ENCODE results near the gene NDUFB1. TPM values are rescaled to one million over a fixed set of nuclear protein-coding genes. Genes with fewer than 3 reads are reported as not detected.

The NDUFB1 gene
- total RNA-seq, 4 donors from 2014 or later = 31.4 to 434 (median 161) TPM

GRCh38 chr14:92093320-92093719, 28.2 kb downstream of the NDUFB1 start:
- Histone ChIP-seq H3K9me3 (no peaks in the 10 kb centered on the region), H3K36me3 (peaks cover 0 to 32% (median 15%) of the 10 kb centered on the region in 4 donors), H3K27me3 (no peaks in the 10 kb centered on the region), H3K4me1 (no peaks in the 10 kb centered on the region), H3K27ac (no peak overlapping the region), H3K4me3 (no peak overlapping the region)
- 17 to 29% methylated on average over 1 of the region's 1 CpG for WGBS, 2 donors (ENCODE audit: low coverage in 1 of 2)
- TF ChIP-seq EP300 (IDR thresholded peaks at IDR 0.05; ENCODE audit: low read depth) (no peak), CTCF (IDR thresholded peaks at IDR 0.05) (no peak), POLR2A (IDR thresholded peaks at IDR 0.05) (no peak), POLR2AphosphoS5 (IDR thresholded peaks at IDR 0.05) (no peak)
- no peak for DNase-seq
- in situ Hi-C loops (cut with MboI; ENCODE audit: low pct_ligation_motif_present in 1 of 4, low pct_unique_long_range_greater_than_20kb in 1 of 4, low sequenced_read_pairs in 3 of 4) (no loop called here), intact Hi-C loops (cut with DNase I; ENCODE audit: low total_unique reads) (no loop called here)

GRCh38 chr14:92088494-92088893, 33.0 kb downstream of the NDUFB1 start:
- TF ChIP-seq CTCF (IDR thresholded peaks at IDR 0.05) = no peak
- no peak for TF ChIP-seq EP300 (IDR thresholded peaks at IDR 0.05; ENCODE audit: low read depth)
- TF ChIP-seq POLR2A (IDR thresholded peaks at IDR 0.05) = no peak
- no peak for TF ChIP-seq POLR2AphosphoS5 (IDR thresholded peaks at IDR 0.05)
- Histone ChIP-seq H3K9me3 (no peaks in the 10 kb centered on the region), H3K4me3 (no peak overlapping the region), H3K4me1 (no peaks in the 10 kb centered on the region), H3K27me3 (no peaks in the 10 kb centered on the region), H3K36me3 (peaks cover 0 to 50% (median 7%) of the 10 kb centered on the region in 4 donors), H3K27ac (no peak overlapping the region)
- 51 to 68% methylated on average over 4 to 5 of the region's 5 CpGs for WGBS, 2 donors (ENCODE audit: low coverage in 1 of 2)
- intact Hi-C loops (cut with DNase I; ENCODE audit: low total_unique reads) = no loop called here
- DNase-seq = no peak
- in situ Hi-C loops (cut with MboI; ENCODE audit: low pct_ligation_motif_present in 1 of 4, low pct_unique_long_range_greater_than_20kb in 1 of 4, low sequenced_read_pairs in 3 of 4) = no loop called here

GRCh38 chr14:92074555-92074954, 47.0 kb downstream of the NDUFB1 start:
- DNase-seq = no peak
- intact Hi-C loops (cut with DNase I; ENCODE audit: low total_unique reads) (no loop called here), in situ Hi-C loops (cut with MboI; ENCODE audit: low pct_ligation_motif_present in 1 of 4, low pct_unique_long_range_greater_than_20kb in 1 of 4, low sequenced_read_pairs in 3 of 4) (no loop called here)
- Histone ChIP-seq H3K27me3 (no peaks in the 10 kb centered on the region), H3K9me3 (no peaks in the 10 kb centered on the region), H3K4me3 (no peak overlapping the region), H3K36me3 (peaks cover 0 to 50% (median 3%) of the 10 kb centered on the region in 4 donors), H3K4me1 (no peaks in the 10 kb centered on the region), H3K27ac (no peak overlapping the region)
- TF ChIP-seq POLR2AphosphoS5 (IDR thresholded peaks at IDR 0.05) = no peak
- TF ChIP-seq EP300 (IDR thresholded peaks at IDR 0.05; ENCODE audit: low read depth) = no peak
- TF ChIP-seq CTCF (IDR thresholded peaks at IDR 0.05) = no peak
- no peak for TF ChIP-seq POLR2A (IDR thresholded peaks at IDR 0.05)

Other genes with a start within 250 kb of the NDUFB1 start
- gene FBLN5, start 174.0 kb downstream of the NDUFB1 start, total RNA-seq = 100 to 1,000 TPM in 1 of 4 donors, 10 to 100 TPM in 3; 14.6 to 120 (median 38.7) TPM
- gene TRIP11, start 81.6 kb downstream of the NDUFB1 start, total RNA-seq = 10 to 100 TPM; 14.2 to 45.6 (median 34.1) TPM
- 10 to 100 TPM; 17.1 to 35.6 (median 25.9) TPM for gene ATXN3, start 15.1 kb downstream of the NDUFB1 start, total RNA-seq
- 10 to 100 TPM in 2 of 4 donors, 1 to 10 TPM in 2; 4.5 to 25.9 (median 17.0) TPM for gene CPSF2, start 263 bp upstream of the NDUFB1 start, total RNA-seq
- gene SLC24A4, start 201.5 kb upstream of the NDUFB1 start, total RNA-seq = under 1 TPM in 2 of 4 donors, not detected in 2; 0.27 to 0.48 TPM

Data from transverse colon (tissue), 4 donors.